ENCODE results near the gene SDC1.
A peak's percentile ranks its signal among the peaks of the same experiment; 100 is the strongest.
"Not testable (repeated sequence)": the region's sequence is repeated elsewhere in the genome, so short reads cannot be mapped to it uniquely, and the experiment has no call there.

Gene SDC1, protein sequence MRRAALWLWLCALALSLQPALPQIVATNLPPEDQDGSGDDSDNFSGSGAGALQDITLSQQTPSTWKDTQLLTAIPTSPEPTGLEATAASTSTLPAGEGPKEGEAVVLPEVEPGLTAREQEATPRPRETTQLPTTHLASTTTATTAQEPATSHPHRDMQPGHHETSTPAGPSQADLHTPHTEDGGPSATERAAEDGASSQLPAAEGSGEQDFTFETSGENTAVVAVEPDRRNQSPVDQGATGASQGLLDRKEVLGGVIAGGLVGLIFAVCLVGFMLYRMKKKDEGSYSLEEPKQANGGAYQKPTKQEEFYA

DNA sequence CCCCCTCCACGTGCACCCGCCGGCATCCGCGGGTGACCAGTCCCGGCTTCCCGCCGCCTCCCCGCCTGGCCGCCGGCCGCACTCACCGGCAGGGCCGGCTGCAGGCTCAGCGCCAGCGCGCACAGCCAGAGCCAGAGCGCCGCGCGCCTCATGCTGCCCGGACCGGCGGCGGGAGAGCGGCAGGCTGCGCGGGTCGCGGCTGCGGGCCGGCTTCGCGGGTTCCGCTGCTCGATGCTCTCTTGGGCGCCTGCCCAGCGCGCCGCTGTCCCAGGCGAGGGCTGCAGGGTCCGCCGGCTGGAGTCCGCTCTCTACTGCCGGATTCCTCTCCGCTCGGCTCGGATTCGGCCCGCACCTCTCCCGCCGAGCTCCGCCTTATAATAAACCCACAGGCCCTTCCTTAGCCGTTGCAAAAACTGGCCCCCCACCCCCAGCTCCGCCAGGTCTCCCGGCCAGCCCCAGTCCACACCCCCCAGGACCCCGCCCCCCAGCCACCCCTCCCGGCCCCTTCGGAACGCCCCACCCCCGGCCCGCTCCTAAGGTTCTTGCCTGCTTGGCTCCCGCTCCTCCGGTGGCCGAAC lies at the start of gene SDC1:
SDC1 (minus strand) TSS at position 415 of the 578 bp plus-strand sequence; CDS start at position 152, 263 bp downstream.
- Mint-ChIP-seq H3K4me1 (peaks cover 41% of the 10 kb centered on the region), H3K27me3 (ENCODE audit: low read depth, poor library complexity) (no peaks in the 10 kb centered on the region), H3K9me3 (peaks cover 3% of the 10 kb centered on the region), H3K4me3 (peak within 1 kb of the TSS; percentile 80), H3K27ac (no peak within 1 kb of the TSS), H3K36me3 (ENCODE audit: low read depth) (no peaks in the 10 kb centered on the region)
- DNase-seq = peak; percentile 75
- TF ChIP-seq, protein P1, sequence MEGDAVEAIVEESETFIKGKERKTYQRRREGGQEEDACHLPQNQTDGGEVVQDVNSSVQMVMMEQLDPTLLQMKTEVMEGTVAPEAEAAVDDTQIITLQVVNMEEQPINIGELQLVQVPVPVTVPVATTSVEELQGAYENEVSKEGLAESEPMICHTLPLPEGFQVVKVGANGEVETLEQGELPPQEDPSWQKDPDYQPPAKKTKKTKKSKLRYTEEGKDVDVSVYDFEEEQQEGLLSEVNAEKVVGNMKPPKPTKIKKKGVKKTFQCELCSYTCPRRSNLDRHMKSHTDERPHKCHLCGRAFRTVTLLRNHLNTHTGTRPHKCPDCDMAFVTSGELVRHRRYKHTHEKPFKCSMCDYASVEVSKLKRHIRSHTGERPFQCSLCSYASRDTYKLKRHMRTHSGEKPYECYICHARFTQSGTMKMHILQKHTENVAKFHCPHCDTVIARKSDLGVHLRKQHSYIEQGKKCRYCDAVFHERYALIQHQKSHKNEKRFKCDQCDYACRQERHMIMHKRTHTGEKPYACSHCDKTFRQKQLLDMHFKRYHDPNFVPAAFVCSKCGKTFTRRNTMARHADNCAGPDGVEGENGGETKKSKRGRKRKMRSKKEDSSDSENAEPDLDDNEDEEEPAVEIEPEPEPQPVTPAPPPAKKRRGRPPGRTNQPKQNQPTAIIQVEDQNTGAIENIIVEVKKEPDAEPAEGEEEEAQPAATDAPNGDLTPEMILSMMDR (IDR thresholded peaks at IDR 0.05) = no peak

DNA sequence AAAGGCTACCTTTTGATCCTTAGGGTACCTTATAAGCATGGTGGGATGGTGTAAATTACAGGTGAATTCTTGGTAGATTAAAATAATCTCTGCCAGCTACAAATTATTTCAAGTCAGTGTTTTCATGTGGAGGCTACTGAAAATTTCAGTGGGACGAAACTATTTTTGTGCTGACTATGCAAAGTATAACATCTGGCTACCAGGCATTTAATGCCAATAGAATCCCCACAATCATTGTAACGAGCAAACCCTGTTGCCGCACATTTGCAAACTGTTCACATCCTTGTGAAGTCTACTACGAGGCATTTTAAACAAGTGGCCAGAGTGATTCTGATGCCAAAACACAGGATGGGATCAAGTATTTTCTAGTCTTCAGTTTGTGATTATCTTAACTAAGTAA lies 48.1 kb upstream of the SDC1 start:
- Mint-ChIP-seq H3K27me3 (ENCODE audit: low read depth, poor library complexity) (no peaks in the 10 kb centered on the region), H3K4me1 (peaks cover 13% of the 10 kb centered on the region)
- TF ChIP-seq, protein P1 (IDR thresholded peaks at IDR 0.05) = no peak

DNA sequence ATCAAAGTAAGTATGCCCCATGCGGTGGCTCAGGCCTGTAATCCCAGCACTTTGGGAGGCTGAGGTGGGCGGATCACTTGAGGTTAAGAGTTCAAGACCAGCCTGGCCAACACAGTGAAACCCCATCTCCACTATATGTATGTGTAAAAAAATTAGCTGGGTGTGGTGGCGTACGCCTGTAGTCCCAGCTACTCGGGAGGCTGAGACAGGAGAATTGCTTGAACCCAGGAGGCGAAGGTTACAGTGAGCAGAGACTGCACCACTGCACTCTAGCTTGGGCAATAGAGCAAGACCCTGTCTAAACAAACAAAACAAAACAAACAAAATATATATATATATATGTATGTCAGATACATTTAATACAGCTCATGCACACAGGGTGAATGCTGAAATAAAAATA lies 43.4 kb upstream of the SDC1 start:
- DNase-seq; H3K4me1 Mint-ChIP-seq; H3K4me3 Mint-ChIP-seq; H3K27me3 Mint-ChIP-seq (ENCODE audit: low read depth, poor library complexity); H3K27ac Mint-ChIP-seq; H3K9me3 Mint-ChIP-seq: not testable (repeated sequence)
- peaks cover 65% of the 10 kb centered on the region for H3K36me3 Mint-ChIP-seq (ENCODE audit: low read depth)

More for the DNA sequence above, 48.1 kb upstream of the SDC1 start:
- Mint-ChIP-seq H3K9me3 (no peaks in the 10 kb centered on the region), H3K36me3 (ENCODE audit: low read depth) (peaks cover 40% of the 10 kb centered on the region), H3K4me3 (no peak overlapping the region), H3K27ac (no peak overlapping the region)
- DNase-seq = no peak

DNA sequence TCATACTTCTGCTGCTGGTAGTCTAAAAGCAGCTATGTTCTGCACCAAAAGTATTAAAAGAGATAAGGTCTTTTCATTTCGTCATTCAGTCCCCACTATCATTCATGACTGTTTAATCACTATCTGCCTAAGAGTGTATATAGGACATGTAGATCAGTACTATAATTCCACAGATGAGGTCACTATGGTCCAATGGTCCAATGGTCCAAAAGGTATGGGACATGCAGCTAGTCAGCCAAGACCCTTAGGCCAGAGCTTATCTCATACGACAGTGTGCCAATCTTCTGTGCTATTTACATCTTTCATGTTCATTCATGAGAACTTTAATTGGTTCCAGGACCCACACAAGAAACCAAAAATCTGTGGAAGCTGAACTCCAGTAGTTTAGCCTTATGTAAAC lies 42.6 kb upstream of the SDC1 start:
- H3K4me3 Mint-ChIP-seq = no peak overlapping the region
- TF ChIP-seq, protein P1 (IDR thresholded peaks at IDR 0.05) = no peak
- no peak overlapping the region for H3K27ac Mint-ChIP-seq
- no peaks in the 10 kb centered on the region for H3K9me3 Mint-ChIP-seq
- DNase-seq = no peak
- peaks cover 68% of the 10 kb centered on the region for H3K36me3 Mint-ChIP-seq (ENCODE audit: low read depth)
- H3K27me3 Mint-ChIP-seq (ENCODE audit: low read depth, poor library complexity) = no peaks in the 10 kb centered on the region
- H3K4me1 Mint-ChIP-seq = no peaks in the 10 kb centered on the region

DNA sequence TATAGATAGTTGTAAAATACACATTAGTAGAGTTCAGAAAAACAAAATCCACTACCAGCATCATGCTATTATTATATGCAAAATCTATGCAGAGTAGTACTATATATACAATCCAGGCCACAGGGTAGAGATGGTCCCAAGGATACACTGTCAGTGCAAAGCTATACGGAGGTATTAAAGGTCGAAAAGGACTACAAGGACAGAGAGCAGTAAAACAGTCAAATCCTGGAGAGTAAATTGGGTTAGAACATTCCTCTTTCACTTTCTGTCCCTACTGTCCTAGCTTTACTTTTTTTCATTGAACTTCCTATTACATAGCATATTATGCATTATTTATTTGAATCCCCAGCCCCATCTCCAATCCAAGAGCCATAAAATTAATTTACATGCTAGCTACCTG lies 39.7 kb upstream of the SDC1 start:
- no peak for DNase-seq
- Mint-ChIP-seq H3K27ac (peak overlapping the region; percentile 67), H3K36me3 (ENCODE audit: low read depth) (peaks cover 74% of the 10 kb centered on the region), H3K4me3 (no peak overlapping the region), H3K27me3 (ENCODE audit: low read depth, poor library complexity) (no peaks in the 10 kb centered on the region), H3K4me1 (no peaks in the 10 kb centered on the region), H3K9me3 (no peaks in the 10 kb centered on the region)
- TF ChIP-seq, protein P1 (IDR thresholded peaks at IDR 0.05) = no peak

DNA sequence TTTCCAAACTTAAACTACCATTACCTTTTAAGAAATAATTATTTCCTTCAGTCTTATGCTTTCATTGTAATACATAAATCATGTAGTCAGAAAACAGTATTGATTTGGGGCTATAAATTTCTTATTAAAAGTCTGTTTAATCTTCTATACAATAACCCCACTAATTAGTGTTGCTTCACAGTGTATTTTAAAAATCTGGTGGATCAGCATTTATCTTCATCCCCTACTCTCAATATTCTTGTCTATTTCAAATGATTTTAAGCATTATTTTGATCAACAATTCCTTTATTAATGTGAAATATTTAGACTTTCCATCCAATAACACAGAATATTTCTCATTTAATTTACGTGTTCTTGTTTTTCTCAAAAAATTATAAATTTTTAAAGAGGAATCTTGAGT lies 32.5 kb upstream of the SDC1 start:
- peaks cover 74% of the 10 kb centered on the region for H3K36me3 Mint-ChIP-seq (ENCODE audit: low read depth)
- H3K27ac Mint-ChIP-seq = no peak overlapping the region
- no peaks in the 10 kb centered on the region for H3K9me3 Mint-ChIP-seq
- no peaks in the 10 kb centered on the region for H3K4me1 Mint-ChIP-seq
- TF ChIP-seq, protein P1 (IDR thresholded peaks at IDR 0.05) = no peak
- no peak for DNase-seq
- no peak overlapping the region for H3K4me3 Mint-ChIP-seq
- peaks cover 3% of the 10 kb centered on the region for H3K27me3 Mint-ChIP-seq (ENCODE audit: low read depth, poor library complexity)
